ENCODE results near the gene ANKRD11.
A peak's percentile ranks its signal among the peaks of the same experiment; 100 is the strongest.
"Not testable (repeated sequence)": the region's sequence is repeated elsewhere in the genome, so short reads cannot be mapped to it uniquely, and the experiment has no call there.

ANKRD11 gene

DNA sequence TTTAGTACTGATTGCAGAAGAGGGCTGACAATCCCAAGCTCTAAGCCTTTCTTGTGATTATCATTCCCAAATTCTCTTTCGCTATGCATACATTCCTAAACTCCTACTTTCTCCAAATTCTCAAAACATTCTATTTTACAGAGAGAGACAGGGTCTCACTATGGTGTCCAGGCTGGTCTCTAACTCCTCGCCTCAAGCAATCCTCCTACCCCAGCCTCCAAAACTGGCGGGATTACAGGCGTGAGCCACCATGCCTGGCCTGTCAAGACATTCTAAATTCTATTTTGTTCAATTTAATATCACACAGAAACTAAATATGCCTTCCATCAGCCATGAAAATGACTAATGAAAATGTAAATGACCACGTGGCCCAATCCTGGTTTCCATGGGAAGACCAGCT is 39.8 kb downstream of the ANKRD11 start:
- no peak for DNase-seq

DNA sequence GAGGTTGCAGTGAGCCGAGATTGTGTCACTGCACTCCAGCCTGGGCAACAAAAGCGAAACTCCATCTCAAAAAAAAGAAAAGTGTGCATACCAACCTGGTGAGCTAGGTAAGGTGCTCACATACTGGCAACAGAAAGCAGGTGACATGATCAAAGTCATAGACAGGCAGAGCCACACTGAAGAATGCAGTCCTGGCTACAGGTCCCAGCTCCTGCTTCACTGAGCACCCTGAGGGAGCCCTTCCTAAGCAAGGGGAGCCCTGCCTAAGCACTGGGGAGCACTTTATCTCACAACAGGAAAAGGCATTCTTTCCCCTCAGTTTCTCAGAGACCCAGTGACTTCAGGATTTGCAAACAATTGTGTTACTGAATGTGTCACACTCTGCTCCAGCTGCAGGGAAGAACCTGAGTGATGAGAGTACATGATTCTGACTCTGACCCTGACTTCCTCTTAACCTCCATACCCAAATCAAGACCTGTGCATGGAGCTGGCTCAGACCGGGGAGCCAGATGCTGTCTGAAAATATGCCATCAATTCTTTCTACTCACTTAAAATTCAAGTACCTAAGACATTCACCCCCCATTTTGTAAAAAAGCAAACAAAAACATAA is 40.5 kb downstream of the ANKRD11 start:
- DNase-seq: no peak

DNA sequence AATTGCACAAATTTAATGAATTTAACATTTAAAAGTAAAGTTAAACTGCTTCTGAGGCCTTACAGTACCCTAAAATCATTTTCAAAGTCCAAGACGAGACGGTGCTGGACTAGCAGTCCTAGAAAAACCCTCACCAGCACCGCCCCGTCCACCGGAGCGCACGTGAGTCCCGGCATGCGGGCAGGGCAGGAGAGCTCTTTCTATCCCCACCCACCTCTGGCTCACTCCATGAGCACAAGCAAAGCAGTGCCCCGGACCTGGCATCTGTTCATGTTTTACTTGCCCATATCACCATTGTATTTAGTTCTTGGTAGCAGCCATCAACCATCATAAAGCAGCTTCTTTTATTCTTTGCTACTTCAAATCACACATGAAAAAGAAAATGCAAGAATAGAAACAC is 41.7 kb downstream of the ANKRD11 start:
- no peak for DNase-seq

DNA sequence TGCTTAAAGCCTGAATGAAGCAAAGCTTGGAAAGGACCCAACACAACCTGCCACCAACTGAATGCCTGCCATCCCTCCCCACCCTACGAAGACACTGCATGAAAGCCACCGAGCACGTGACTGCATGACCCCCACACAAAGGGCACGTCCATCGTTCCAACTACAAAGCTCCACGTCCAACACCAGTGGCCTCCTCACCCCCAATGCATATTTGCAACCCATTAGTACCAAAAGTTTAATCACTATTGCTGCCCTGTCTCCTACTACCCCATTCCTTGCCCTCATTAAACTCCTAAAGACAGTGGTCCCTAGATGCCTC is 43.4 kb downstream of the ANKRD11 start:
- no peak for DNase-seq

DNA sequence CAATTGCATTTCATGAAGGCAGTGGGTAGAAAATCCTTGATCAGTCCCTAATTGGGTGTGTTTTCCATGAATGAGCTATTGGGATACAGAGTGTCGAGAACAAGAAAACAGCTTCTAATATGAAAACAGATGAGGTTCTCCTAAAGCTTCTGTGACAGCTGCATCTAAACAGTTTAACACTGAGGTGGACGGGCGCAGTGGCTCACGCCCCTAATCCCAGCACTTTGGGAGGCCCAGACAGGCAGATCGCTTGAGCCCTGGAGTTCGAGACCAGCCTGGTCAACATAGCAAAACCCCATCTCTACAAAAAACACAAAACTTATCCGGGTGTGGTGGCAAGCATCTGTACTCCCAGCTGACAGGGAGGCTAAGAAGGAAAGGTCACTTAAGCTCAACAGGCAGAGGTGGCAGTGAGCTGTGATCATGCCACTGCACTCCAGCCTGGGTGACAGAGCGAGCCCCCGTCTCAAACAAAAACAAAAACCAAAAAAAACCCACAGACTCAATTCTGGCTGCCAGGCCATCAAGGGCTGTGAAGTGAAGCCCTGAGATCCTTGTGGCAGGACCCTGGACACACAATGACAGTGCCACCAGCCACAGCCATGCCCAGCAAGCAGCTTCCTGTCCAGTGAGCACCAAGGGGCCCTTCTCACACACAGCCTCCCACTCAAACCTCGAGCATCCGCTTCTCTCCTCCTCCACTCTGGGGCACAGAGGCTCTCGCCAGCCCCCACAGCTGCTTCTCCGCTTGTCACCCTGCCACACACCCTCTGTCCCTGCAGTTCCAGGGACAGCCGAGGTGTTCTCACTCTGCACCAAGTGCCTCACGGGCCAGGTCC is 44.0 kb downstream of the ANKRD11 start:
- no peak for DNase-seq

DNA sequence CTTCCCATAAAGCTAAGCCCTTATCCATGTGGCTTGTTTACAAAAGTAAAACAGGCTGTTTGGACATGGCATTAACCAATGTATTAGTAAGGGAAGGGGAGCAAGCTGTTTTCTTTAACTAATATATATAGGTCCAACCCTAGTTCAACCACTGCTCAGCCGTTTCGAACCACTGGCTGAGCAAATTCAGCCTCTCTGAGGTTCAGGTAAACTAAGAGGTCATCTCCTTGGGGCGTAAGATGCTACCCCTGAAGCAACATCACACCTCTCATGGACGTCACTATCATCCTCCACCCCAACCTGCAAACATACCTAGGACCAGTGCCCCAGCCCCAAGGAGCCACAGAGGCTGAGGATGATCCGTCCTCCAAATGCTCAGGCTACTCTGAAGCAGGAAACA is 45.2 kb downstream of the ANKRD11 start:
- DNase-seq: no peak

DNA sequence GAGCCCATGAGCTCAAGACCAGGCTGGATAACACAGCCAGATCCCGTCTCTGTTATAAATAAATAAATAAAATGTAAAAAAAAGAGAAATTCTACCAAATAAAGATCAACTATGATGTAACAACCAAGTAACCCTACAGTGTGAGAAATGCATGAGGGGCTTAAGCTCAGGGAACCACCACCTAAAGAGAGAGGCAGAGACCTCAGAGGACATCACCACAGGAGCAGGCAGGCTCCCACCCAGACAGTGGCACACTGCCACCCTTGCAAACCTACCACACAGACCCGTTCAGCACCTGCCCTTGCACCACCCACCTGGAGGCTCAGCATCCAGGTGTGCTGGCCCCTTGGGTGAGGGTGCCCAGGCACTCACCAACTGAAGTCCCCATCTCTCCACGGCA is 45.6 kb downstream of the ANKRD11 start:
- no peak for DNase-seq

DNA sequence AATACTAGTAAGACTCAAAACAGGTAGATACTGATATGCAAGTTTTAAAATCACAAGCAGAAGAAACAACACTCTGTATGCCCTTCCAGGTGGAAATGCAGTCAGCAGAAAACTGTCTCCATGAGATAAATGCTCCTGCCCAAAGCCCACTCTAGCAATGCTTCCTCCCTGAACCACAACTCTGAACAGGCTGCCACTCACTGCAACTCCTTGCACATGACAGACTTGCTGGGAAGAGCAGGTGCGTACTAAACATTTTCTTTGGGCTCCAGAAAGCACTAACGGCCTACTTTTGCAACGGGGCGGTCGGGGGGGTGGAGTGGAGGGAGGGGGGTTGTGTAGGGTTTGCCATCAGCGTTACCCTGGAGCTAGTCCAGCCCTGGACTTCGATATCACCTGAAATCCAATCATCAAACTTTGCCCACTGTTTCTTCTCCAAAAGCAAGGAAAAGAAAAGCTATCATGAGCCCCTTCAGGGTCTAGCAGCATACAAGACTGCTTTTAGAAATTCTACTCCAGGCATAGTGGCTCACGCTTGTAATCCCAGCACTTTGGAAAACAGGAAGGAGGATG is 46.1 kb downstream of the ANKRD11 start:
- no peak for DNase-seq

DNA sequence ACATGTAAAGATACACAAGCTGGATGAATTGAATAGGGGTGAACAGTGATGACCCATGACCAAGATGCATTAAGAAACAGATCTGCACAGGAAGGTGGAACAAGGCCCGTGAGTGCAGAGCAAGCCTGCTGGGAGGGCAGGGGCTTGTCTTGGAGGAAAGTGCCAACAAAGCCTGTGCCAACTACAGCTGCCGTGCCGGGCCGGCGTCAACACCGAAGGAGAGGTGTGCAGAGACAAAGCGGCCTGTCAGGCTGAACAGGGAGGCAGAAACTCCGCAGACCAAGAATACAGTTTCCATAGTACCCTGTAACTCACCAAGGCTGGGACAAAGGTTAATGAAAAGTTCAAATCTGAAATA is 46.7 kb downstream of the ANKRD11 start:
- DNase-seq: no peak

DNA sequence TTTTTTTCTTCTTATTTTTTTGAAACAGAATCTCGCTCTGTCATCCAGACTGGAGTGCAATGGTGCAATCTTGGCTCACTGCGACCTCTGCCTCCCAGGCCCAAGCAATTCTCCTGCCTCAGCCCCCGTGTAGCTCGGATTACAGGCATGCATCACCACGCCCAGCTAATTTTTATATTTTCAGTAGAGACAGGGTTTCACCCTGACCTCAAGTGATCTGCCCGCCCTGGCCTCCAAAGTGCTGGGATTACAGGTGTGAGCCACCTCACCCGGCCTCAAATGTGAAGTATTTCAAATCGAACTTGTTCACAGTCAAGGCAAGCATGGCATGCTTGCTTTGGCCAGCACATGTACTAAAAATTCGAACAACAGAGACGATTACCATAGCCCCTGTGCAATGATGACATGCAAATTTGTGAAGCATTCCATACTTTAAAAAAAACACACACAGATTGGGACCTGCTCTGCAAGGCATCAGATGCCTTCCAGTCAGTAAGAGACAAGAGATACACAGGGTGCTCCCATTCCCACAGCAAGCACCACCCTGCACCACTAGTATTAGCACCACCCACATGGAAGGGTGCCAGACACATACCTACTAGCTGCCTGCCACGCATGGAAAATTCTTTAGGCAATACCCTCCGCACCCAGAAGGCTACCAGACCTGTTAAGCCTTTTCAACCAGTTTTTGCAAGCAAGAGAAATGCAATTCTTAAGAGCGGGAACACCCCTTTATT is 47.2 kb downstream of the ANKRD11 start:
- DNase-seq: peak; percentile 63

DNA sequence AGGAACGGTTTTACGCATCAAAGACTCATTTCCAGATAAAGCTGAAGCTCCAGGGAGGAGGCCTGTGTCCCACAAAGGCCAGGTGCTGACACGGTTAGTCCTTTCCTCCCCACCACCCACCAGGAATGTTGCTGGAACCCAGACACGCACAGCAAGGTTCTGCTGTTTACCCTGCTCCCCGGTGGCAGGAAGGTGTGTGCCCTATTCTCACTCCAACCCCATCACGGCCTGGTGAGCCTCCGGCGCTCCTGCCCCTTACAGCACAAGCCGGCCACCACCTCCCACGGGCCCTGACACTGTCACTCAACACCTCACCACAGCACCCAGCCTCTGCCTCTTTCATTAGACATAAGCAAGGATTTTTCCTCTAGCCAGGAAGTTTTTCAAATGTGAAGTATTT is 47.8 kb downstream of the ANKRD11 start:
- no peak for DNase-seq

DNA sequence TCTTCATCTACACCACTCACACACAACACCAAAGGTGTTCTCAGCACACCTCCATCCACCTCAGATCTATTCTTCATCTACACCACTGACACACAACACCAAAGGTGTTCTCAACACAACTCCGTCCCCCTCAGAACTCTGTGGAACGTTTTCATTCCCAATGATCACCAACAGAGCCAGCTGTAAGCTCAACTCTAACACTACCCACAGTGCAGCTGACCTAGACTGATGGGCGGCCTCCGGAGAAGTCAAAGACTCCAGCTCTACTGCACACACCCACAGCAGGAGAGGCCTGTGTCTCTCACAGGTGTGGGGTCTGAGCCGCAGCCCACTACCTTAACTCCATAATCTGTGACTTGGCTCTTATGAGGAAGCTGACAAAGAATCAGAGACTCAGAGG is 50.7 kb downstream of the ANKRD11 start:
- no peak for DNase-seq

DNA sequence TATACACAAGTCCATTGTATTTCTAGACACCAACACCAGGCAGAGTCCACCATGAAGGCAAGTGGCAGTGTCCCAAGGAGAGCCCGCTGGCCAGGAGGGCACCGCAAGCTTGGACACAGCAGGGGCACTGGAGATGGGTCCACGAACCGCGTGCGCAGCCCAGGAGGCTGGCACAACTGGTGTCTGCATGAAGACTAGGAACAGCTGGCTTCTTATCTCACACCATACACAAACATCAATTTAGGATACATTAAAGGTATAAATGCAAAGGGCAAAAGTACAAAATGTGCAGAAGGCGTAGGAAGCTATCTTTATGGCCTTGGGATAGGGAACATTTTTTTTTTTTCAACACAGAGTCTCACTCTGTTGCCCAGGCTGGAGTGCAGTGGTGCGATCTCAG is 52.4 kb downstream of the ANKRD11 start:
- no peak for DNase-seq

DNA sequence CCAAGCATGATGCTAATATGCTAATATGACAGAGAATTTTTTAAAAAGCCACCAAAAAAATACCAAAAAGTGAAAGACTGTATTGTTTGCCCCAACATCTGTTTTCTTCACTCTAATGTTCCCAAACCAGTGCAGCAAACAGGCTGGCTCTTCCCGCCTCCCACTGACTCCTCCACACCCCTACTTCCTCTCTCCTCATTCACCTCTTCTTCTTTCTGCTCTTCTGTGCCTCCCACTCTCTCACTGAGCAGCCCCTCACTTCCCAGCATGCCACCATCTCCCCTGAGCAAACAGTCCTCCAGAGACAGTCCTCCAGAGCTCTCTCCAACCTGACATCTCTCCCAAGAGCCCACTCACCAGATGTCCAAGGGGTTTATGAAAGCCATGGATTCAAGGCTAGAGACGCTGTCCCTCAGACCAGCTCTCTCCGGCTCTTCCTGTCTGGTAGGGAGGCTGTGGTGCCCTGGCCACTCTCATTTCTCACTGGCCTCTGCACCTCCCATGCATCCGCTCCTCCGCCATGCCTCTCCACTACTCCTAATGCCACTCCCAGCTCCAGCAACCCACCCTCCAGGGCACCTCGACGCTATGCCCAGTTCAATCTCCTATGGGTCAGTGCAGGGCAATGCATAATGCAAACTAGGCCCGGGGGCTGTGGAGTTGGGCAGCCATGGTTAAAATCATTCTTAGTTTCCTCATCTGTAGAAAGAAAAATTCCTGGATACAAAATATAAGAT is 52.9 kb downstream of the ANKRD11 start:
- DNase-seq: no peak

DNA sequence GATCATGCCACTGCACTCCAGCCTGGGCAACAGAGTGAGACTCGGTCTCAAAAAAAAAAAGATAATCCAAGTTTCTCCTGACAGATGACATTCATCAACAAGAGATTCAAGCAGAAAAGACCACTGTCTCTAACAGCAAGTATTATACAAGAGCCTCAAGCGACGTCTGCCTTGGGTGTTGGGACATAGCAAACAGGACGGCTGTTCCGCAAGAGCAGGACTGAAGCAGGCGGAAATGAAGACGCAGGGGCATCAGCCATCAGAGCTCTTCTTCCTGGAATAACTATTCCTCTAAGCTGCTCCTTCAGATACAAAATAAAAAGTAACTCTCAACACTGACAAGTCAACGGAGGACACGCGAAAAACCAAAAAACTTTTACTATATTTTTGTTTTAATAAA is 54.0 kb downstream of the ANKRD11 start:
- no peak for DNase-seq

DNA sequence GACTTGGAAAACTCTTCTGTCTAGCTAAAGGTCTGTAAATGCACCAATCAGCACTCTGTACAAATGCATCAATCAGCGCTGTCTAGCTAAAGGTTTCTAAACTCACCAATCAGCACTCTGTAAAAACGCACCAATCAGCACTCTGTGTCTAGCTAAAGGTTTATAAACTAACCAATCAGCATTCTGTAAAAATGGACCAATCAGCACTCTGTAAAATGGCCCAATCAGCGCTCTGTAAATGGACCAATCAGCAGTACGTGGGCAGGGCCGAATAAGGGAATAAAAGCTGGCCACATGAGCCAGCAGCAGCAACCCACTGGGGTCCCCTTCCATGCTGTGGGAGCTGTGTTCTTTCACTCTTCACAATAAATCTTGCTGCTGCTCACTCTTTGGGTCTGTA is 55.3 kb downstream of the ANKRD11 start:
- DNase-seq: not testable (repeated sequence)

DNA sequence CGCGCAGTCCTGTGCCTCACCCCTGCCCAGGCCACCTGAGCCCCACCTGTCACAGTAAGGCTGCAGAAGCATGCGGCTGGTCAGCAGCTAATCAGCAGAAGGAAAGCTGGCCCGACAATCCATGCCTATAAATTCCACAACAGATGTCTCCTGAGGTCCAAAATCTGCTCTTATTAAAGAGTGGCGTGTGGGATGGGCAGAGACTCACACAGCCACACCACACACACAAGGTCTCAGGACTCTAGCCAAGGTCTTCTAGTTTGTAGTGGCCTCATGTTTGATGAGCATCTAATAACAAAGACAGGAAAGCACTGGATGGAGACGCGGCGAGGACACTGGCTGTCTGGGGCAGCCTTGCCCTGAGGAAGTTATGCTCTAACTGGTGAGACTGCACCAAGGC is 55.9 kb downstream of the ANKRD11 start:
- no peak for DNase-seq

DNA sequence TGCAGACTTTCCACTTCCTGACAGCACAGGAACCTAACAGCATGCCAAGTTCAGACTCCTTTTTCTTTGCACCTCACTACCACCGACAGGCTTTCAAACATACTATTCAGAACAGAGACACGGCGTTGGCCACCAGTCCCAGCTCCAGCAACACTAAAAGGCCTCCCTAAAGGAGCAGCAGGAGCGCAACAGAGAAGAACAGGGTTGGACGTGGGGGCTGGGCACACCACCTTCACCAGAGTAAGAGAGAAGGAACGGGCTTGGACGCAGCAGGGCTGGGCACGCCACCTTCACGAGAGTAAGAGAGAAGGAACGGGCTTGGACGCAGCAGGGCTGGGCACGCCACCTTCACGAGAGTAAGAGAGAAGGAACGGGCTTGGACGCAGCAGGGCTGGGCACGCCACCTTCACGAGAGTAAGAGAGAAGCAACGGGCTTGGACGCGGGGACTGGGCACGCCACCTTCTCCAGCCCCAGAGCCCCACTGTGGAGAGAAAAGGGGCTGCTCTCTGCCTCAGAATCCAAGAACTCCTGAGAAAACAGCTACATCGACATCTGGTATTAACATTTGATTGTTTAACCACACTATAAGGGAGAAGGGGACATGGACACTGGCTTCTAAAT is 56.9 kb downstream of the ANKRD11 start:
- not testable (repeated sequence) for DNase-seq

DNA sequence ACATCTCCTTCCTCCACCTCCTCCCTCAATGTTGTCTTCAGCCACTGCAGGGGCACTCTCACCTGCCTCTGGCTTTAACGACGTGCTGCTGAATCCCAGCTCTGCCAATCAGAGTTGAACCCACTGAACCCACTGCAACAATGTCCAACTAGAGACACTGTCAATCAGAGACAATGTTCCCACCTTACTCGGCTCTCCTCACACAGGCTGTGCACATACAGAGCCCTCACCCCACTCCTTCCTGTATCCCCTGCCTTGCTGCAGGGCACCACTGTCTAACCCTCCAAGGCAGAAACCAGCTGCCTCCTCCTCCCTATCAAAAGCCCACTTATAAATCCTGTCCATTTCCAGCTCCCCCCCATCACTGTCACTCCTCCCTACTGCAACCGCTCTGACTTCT is 58.7 kb downstream of the ANKRD11 start:
- no peak for DNase-seq

DNA sequence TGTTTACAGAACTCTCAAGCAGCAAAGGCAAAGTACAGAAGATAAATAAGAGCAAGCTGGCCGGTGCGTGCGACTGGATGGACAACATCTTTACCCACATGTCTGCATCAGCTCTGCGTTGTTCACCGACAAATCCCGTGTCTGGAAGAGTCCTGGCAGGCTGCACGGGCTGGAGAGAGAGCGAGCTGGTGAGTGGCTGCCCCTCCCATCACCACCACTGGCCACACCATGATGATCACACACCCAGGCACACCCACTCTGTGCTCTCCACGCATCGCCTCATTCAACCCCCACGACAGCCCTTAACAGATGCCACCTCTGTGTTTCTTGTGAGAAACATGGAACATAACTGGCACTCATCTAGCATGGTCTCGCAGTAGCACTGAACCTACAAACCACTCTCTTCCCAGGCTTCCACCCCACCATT is 59.2 kb downstream of the ANKRD11 start:
- DNase-seq: peak; percentile 29

DNA sequence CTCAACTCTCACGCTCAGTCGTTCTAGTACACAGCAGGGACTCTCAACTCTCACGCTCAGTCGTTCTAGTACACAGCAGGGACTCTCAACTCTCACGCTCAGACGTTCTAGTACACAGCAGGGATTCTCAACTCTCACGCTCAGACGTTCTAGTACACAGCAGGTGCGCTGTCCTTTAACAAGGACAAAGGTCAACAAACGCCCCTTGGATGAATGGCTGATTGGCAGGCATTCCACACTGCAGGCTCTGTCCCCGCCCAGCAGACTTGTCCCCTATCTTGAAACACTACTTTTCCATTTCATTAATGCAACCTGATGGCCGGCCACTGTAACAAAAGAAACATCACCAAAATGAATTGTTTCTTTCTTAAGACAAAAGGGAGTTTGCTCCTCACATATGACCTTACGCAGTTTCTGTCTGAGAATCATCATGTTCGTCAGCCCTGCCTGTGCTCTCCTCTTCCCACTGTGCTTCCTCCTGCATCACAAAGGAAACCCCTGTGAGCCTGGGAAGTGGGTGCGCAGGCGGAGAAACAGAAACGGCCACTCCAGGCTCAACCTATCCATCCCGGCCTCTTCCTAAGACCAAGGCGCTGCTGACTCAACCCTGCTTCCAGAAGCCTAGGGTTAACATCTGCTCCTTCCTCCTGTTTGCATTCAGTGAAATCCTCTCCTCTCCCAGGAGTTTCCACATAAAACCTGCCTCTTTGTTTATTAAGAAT is 59.8 kb downstream of the ANKRD11 start:
- DNase-seq: no peak

DNA sequence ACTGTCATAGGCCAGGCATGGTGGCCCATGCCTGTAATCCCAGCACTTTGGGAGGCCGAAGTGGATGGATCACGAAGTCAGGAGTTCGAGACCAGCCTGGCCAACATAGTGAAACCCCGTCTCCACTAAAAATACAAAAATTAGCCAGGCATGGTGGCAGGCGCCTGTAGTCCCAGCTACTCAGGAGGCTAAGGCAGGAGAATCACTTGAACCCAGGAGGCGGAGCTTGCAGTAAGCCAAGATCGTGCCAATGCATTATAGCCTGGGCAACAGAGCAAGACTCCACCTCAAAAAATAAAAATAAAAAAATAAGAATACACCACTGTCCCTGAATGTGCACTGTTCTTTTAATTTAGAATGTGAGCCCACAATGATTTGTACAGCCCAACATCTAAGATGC is 61.8 kb downstream of the ANKRD11 start:
- DNase-seq: not testable (repeated sequence)
